PC-3 (cell line): Measurements from ENCODE around the gene SH3D21. TPM values are rescaled to one million over a fixed set of nuclear protein-coding genes. Genes with fewer than 3 reads are reported as not detected.

Experiments used
- ATAC-seq: fragments of 200-7000 bp; cut with Tn5 transposase; 2 replicates; pipeline ENCODE4 v1.9.1; 2020; ENCODE audit warnings: mild to moderate bottlenecking, moderate library complexity
- BruUV-seq: library from RNA; stranded (reverse); fragments of 400-500 nt; replicated peaks from 2 replicates; lab custom pipeline; 2021; lab: Mats Ljungman, UMichigan
- CTCF ChIA-PET: fragments of 300-600 bp; sonication (Branson Sonifier 250); formaldehyde crosslinking; loops from one replicate; lab custom pipeline; 2022; ENCODE audit warnings: antibody characterized with exemption; lab: Charles Lee
- POLR2A ChIA-PET: fragments of 300-600 bp; sonication (Branson Sonifier 250); formaldehyde crosslinking; loops from one replicate; lab custom pipeline; 2022; ENCODE audit warnings: antibody characterized with exemption; ENCODE audit not compliant: unreplicated experiment; lab: Charles Lee
- DNase-seq: peaks from one replicate; pipeline ENCODE4 v3.0.0-alpha.2; 2015
- H2AFZ ChIP-seq: fragments of 300-600 bp; sonication (generic); 2 replicates; pipeline ENCODE4 v1.6.0; 2016; ENCODE audit warnings: antibody characterized with exemption, low read length
- H3F3A ChIP-seq: fragments of 300-600 bp; sonication (generic); one replicate; pipeline ENCODE4 v1.6.0; 2017; ENCODE audit warnings: antibody characterized with exemption, low read length, control low read depth, mild to moderate bottlenecking; ENCODE audit not compliant: unreplicated experiment
- H3K27ac ChIP-seq: fragments of 300-600 bp; sonication (generic); 2 replicates; pipeline ENCODE4 v1.5.1; 2016; ENCODE audit warnings: mild to moderate bottlenecking, low read length
- H3K27me3 ChIP-seq: fragments of 300-600 bp; sonication (generic); 2 replicates; pipeline ENCODE4 v1.6.1; 2016; ENCODE audit warnings: low read length, mixed read lengths
- H3K36me3 ChIP-seq: fragments of 300-600 bp; sonication (generic); 2 replicates; pipeline ENCODE4 v1.6.1; 2016; ENCODE audit warnings: low read depth, mixed run types, low read length, mixed read lengths
- H3K4me1 ChIP-seq: fragments of 300-600 bp; sonication (generic); 2 replicates; pipeline ENCODE4 v1.5.1; 2016; ENCODE audit warnings: low read length; ENCODE audit not compliant: insufficient read depth
- H3K4me2 ChIP-seq: fragments of 300-600 bp; sonication (generic); 2 replicates; pipeline ENCODE4 v1.6.0; 2016; ENCODE audit warnings: low read length
- H3K4me3 ChIP-seq: fragments of 300-600 bp; sonication (generic); 2 replicates; pipeline ENCODE4 v1.5.1; 2016; ENCODE audit warnings: mild to moderate bottlenecking, low read length, mixed read lengths
- H3K79me2 ChIP-seq: fragments of 300-600 bp; sonication (generic); 2 replicates; pipeline ENCODE4 v1.6.1; 2017; ENCODE audit warnings: low read length, mixed read lengths
- H3K9ac ChIP-seq: fragments of 300-600 bp; sonication (generic); 2 replicates; pipeline ENCODE4 v1.6.0; 2016; ENCODE audit warnings: mild to moderate bottlenecking, low read length
- H3K9me2 ChIP-seq: fragments of 300-600 bp; sonication (generic); replicated peaks from 2 replicates; pipeline ENCODE4 v1.6.1; 2016; ENCODE audit warnings: mixed run types, low read length, mixed read lengths
- H3K9me3 ChIP-seq: fragments of 300-600 bp; sonication (generic); 2 replicates; pipeline ENCODE4 v1.6.1; 2016; ENCODE audit warnings: low read length, mixed read lengths
- H4K20me1 ChIP-seq: fragments of 300-600 bp; sonication (generic); 2 replicates; pipeline ENCODE4 v1.6.1; 2016; ENCODE audit warnings: low read length, mixed read lengths
- CTCF ChIP-seq: fragments of 300-600 bp; sonication (generic); conservative IDR thresholded peaks from 2 replicates; pipeline ENCODE4 v1.5.1; 2017; ENCODE audit warnings: antibody characterized with exemption, low read depth, mild to moderate bottlenecking, low read length
- EZH2 ChIP-seq: fragments of 300-600 bp; sonication (generic); IDR thresholded peaks from one replicate; pipeline ENCODE4 v1.6.1; 2017; ENCODE audit warnings: antibody characterized with exemption, mild to moderate bottlenecking, low read length; ENCODE audit not compliant: unreplicated experiment
- EZH2phosphoT487 ChIP-seq: fragments of 300-600 bp; sonication (generic); IDR thresholded peaks from 2 replicates; pipeline ENCODE4 v1.6.1; 2018; ENCODE audit warnings: mild to moderate bottlenecking, antibody characterized with exemption, low read length, borderline replicate concordance
- intact Hi-C: fragments of 100-400 bp; cut with micrococcal nuclease; formaldehyde crosslinking; loops from 2 replicates; pipeline ENCODE4 v1.9.0; 2023
- total RNA-seq: library from RNA; depleted of rRNA; stranded (reverse); fragments of >200 nt; gene quantifications from 2 replicates; pipeline ENCODE4 v1.2.3, GENCODE V29; 2014

Gene SH3D21
- total RNA-seq, 1 experiment from 2014 or later = 11.3 TPM

- TF ChIP-seq CTCF = no peak
- TF ChIP-seq EZH2 = no peak
- Histone ChIP-seq H3K36me3 (peaks cover 23% of the 10 kb centered on the region; the same call in 1 of the 2 replicates), H3K79me2 (no peaks in the 10 kb centered on the region), H3K27ac (peak overlapping the region; percentile 92), H3K4me1 (peaks cover 49% of the 10 kb centered on the region), H2AFZ (no peak overlapping the region), H3K4me2 (peak overlapping the region; percentile 24; the same call in 1 of the 2 replicates), H3F3A (no peaks in the 10 kb centered on the region), H3K9ac (no peak overlapping the region), H4K20me1 (no peaks in the 10 kb centered on the region), H3K9me2 (no peaks in the 10 kb centered on the region), H3K9me3 (no peaks in the 10 kb centered on the region), H3K4me3 (no peak overlapping the region), H3K27me3 (no peaks in the 10 kb centered on the region)
- intact Hi-C loops = loop anchor here (1.0 kb wide), 1 partner anchor 42 kb away; no protein-coding TSS in a partner anchor
- POLR2A ChIA-PET = no interaction called here
- BruUV-seq = no TSS peak
- DNase-seq = peak; percentile 74
- ATAC-seq = 0 out of 2 replicates have a peak, but pooled peaks have one; percentile 4
- CTCF ChIA-PET = no interaction called here
Observed at GRCh38 chr1:36349241-36349671, 43.1 kb downstream of the SH3D21 start.

GRCh38 chr1:36349839-36350238, 43.7 kb downstream of the SH3D21 start:
- Histone ChIP-seq H3K9me3 (no peaks in the 10 kb centered on the region), H3K27me3 (no peaks in the 10 kb centered on the region), H3K9me2 (no peaks in the 10 kb centered on the region), H3K4me2 (0 out of 2 replicates have a peak overlapping the region, but pooled peaks have one; percentile 11), H2AFZ (no peak overlapping the region), H3K4me3 (no peak overlapping the region), H3K79me2 (no peaks in the 10 kb centered on the region), H3K27ac (peak overlapping the region; percentile 92), H3K36me3 (peaks cover 25% of the 10 kb centered on the region), H3F3A (no peaks in the 10 kb centered on the region), H3K4me1 (peaks cover 49% of the 10 kb centered on the region), H3K9ac (peak overlapping the region; percentile 67), H4K20me1 (no peaks in the 10 kb centered on the region)
- intact Hi-C loops = loop anchor here (1.0 kb wide), 1 partner anchor 43 kb away; no protein-coding TSS in a partner anchor
- ATAC-seq (no peak), DNase-seq (no peak)
- TF ChIP-seq EZH2 (no peak), CTCF (no peak), EZH2phosphoT487 (no peak)
- POLR2A ChIA-PET = no interaction called here
- no TSS peak for BruUV-seq
- CTCF ChIA-PET = interaction anchor here (2.3 kb wide), 1 partner anchor 50 kb away, joined by 11 read pairs; no protein-coding TSS in a partner anchor

GRCh38 chr1:36350659-36351226, 44.6 kb downstream of the SH3D21 start:
- ATAC-seq = peak; percentile 69
- Histone ChIP-seq H4K20me1 (no peaks in the 10 kb centered on the region), H3K79me2 (no peaks in the 10 kb centered on the region), H3K4me3 (no peak overlapping the region; the same call in 1 of the 2 replicates), H2AFZ (0 out of 2 replicates have a peak overlapping the region, but pooled peaks have one; percentile 8), H3K36me3 (peaks cover 29% of the 10 kb centered on the region), H3K9me3 (no peaks in the 10 kb centered on the region), H3K9me2 (no peaks in the 10 kb centered on the region), H3K4me2 (peak overlapping the region; percentile 70), H3K4me1 (peaks cover 49% of the 10 kb centered on the region), H3K9ac (peak overlapping the region; percentile 67), H3K27me3 (no peaks in the 10 kb centered on the region), H3F3A (no peaks in the 10 kb centered on the region), H3K27ac (peak overlapping the region; percentile 92)
- CTCF ChIA-PET = interaction anchor here (0.8 to 2.3 kb wide), 3 partner anchors 8 to 51 kb away, joined by 3 to 11 read pairs (median 4); no protein-coding TSS in a partner anchor
- peak; percentile 85 for DNase-seq
- TF ChIP-seq EZH2 (no peak), CTCF (no peak), EZH2phosphoT487 (no peak)
- intact Hi-C loops = no loop called here
- no TSS peak for BruUV-seq
- POLR2A ChIA-PET = interaction anchor here (1.3 kb wide), 1 partner anchor 36 kb away, joined by 15 read pairs; no protein-coding TSS in a partner anchor
